ENCODE data around the gene FGA.

Gene FGA

DNA sequence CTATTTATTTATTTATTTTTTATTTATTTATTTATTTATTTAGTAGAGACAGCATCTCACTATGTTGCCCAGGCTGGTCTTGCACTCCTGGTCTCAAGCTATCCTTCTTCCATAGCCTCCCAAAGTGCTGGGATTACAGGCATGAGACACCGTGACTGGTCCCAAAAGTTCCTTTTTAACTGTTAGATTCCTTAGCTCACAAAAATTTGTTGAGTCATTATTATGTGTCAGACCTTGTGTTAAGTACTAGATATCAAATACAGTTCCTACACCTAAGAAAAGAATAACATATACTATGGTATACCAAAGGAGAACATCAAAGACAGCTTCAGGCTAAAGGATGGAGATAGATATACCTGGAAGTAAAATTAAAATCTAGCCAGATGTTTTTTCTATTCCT is 11.6 kb downstream of the FGA start:
- Histone ChIP-seq H3K4me1 (ENCODE audit: low read length) (no peaks in the 10 kb centered on the region), H3K4me2 (ENCODE audit: low read length) (no peak overlapping the region), H3K9me3 (ENCODE audit: insufficient read depth, low read length) (no peaks in the 10 kb centered on the region), H3K27ac (ENCODE audit: low read length) (no peak overlapping the region), H4K20me1 (ENCODE audit: insufficient read depth, low read length) (no peaks in the 10 kb centered on the region), H3K36me3 (replicated peaks; ENCODE audit: low read depth, low read length) (no peaks in the 10 kb centered on the region), H3K27me3 (ENCODE audit: low read depth, low read length) (no peaks in the 10 kb centered on the region), H2AFZ (ENCODE audit: low read depth, low read length) (no peak overlapping the region), H3K79me2 (ENCODE audit: low read length) (no peaks in the 10 kb centered on the region), H3K4me3 (ENCODE audit: low read length) (no peak overlapping the region), H3K9ac (ENCODE audit: low read length) (no peak overlapping the region)
- TF ChIP-seq, protein P1, sequence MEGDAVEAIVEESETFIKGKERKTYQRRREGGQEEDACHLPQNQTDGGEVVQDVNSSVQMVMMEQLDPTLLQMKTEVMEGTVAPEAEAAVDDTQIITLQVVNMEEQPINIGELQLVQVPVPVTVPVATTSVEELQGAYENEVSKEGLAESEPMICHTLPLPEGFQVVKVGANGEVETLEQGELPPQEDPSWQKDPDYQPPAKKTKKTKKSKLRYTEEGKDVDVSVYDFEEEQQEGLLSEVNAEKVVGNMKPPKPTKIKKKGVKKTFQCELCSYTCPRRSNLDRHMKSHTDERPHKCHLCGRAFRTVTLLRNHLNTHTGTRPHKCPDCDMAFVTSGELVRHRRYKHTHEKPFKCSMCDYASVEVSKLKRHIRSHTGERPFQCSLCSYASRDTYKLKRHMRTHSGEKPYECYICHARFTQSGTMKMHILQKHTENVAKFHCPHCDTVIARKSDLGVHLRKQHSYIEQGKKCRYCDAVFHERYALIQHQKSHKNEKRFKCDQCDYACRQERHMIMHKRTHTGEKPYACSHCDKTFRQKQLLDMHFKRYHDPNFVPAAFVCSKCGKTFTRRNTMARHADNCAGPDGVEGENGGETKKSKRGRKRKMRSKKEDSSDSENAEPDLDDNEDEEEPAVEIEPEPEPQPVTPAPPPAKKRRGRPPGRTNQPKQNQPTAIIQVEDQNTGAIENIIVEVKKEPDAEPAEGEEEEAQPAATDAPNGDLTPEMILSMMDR (IDR thresholded peaks at IDR 0.05; ENCODE audit: low read depth, low read length): no peak
- TF ChIP-seq EZH2phosphoT487 (IDR thresholded peaks at IDR 0.05; ENCODE audit: low read depth): no peak

DNA sequence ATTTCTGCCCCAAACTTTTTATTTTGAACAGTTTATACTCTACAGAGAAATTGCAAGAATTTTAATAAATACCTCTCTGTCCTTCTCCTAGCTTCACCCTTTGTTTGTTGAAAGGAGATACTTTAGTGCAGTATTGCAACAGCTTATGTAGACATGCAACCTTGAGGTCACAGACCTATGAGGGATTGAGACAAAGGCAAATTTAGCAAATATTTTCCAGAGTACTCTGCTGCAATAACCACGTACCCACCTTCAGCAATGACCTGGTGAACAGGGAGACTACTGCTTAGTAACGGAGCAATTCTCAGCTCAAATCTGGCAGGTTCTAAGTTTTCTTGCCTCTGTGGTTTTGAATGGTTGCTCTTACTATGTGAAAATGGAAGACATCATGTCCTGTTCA is 13.2 kb downstream of the FGA start:
- Histone ChIP-seq H3K4me2 (ENCODE audit: low read length) (no peak overlapping the region), H3K4me1 (ENCODE audit: low read length) (peaks cover 7% of the 10 kb centered on the region), H3K27me3 (ENCODE audit: low read depth, low read length) (0 out of 2 replicates have a peak, but pooled peaks cover 7% of the 10 kb centered on the region), H2AFZ (ENCODE audit: low read depth, low read length) (no peak overlapping the region), H3K9me3 (ENCODE audit: insufficient read depth, low read length) (no peaks in the 10 kb centered on the region), H3K79me2 (ENCODE audit: low read length) (no peaks in the 10 kb centered on the region), H3K9ac (ENCODE audit: low read length) (no peak overlapping the region), H3K4me3 (ENCODE audit: low read length) (no peak overlapping the region), H3K27ac (ENCODE audit: low read length) (no peak overlapping the region), H4K20me1 (ENCODE audit: insufficient read depth, low read length) (no peaks in the 10 kb centered on the region), H3K36me3 (replicated peaks; ENCODE audit: low read depth, low read length) (no peaks in the 10 kb centered on the region)
- TF ChIP-seq, protein P1 (IDR thresholded peaks at IDR 0.05; ENCODE audit: low read depth, low read length): no peak
- TF ChIP-seq EZH2phosphoT487 (IDR thresholded peaks at IDR 0.05; ENCODE audit: low read depth): no peak

DNA sequence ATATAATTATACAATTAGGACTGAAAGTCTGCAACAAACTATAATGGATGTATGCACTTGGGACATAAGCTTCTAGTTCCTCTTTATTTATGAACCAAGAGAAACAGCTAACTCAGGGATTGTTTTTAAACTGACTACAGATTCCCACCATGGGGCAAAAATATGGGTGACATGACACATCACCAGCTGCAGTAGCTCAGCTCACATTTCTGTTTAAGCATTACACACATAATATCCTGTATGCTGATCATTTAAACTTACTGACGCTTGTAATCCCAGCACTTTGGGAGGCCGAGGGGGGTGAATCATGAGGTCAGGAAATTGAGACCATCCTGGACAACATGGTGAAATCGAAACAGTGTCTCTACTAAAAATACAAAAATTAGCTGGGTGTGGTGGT is 16.2 kb downstream of the FGA start:
- Histone ChIP-seq H3K79me2 (ENCODE audit: low read length) (no peaks in the 10 kb centered on the region), H4K20me1 (ENCODE audit: insufficient read depth, low read length) (no peaks in the 10 kb centered on the region), H3K4me1 (ENCODE audit: low read length) (peaks cover 7% of the 10 kb centered on the region), H3K36me3 (replicated peaks; ENCODE audit: low read depth, low read length) (no peaks in the 10 kb centered on the region), H3K4me3 (ENCODE audit: low read length) (no peak overlapping the region), H3K4me2 (ENCODE audit: low read length) (no peak overlapping the region), H3K9ac (ENCODE audit: low read length) (no peak overlapping the region), H3K27me3 (ENCODE audit: low read depth, low read length) (0 out of 2 replicates have a peak, but pooled peaks cover 7% of the 10 kb centered on the region), H3K9me3 (ENCODE audit: insufficient read depth, low read length) (no peaks in the 10 kb centered on the region), H2AFZ (ENCODE audit: low read depth, low read length) (no peak overlapping the region), H3K27ac (ENCODE audit: low read length) (no peak overlapping the region)
- TF ChIP-seq, protein P1 (IDR thresholded peaks at IDR 0.05; ENCODE audit: low read depth, low read length): no peak
- no peak for TF ChIP-seq EZH2phosphoT487 (IDR thresholded peaks at IDR 0.05; ENCODE audit: low read depth)

DNA sequence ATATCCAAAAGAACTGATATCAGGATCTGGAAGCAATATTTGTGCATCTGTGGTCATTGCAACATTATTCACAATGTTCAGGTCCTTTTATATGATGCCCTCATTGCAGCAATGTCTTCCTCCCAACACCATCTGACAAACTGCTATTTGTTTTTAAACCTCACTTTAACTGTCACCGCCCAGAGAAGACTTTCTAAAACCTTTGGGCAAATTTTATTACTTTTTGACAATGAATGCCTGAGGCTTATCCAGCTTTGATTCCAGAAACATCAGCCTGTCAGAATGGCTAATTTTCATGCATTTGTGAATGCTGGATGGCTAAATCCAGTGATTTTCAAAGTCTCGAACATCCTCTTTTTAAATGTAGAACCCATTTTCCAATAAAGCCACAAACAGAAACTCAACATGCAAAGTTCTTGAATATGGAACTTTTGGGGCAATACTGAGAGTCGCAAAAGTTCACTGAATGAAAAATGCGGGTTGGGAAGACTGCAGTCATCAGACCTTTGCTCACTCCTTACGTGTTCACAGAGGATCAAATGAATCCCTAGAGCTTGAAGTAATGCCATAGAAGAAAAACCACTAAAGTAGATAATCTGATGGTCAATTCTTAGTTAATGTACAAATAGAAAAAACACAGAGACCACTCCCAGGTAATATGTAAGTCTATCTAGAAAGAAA is 17.2 kb downstream of the FGA start:
- no peaks in the 10 kb centered on the region for H3K36me3 ChIP-seq (replicated peaks; ENCODE audit: low read depth, low read length)
- H3K4me2 ChIP-seq (ENCODE audit: low read length): no peak overlapping the region
- H3K4me3 ChIP-seq (ENCODE audit: low read length): no peak overlapping the region
- H3K9me3 ChIP-seq (ENCODE audit: insufficient read depth, low read length): no peaks in the 10 kb centered on the region
- H3K4me1 ChIP-seq (ENCODE audit: low read length): peaks cover 7% of the 10 kb centered on the region
- H4K20me1 ChIP-seq (ENCODE audit: insufficient read depth, low read length): no peaks in the 10 kb centered on the region
- H3K27me3 ChIP-seq (ENCODE audit: low read depth, low read length): 0 out of 2 replicates have a peak, but pooled peaks cover 7% of the 10 kb centered on the region
- no peak overlapping the region for H3K27ac ChIP-seq (ENCODE audit: low read length)
- no peaks in the 10 kb centered on the region for H3K79me2 ChIP-seq (ENCODE audit: low read length)
- H2AFZ ChIP-seq (ENCODE audit: low read depth, low read length): peak overlapping the region; percentile 24; the same call in 1 of the 2 replicates
- TF ChIP-seq EZH2phosphoT487 (IDR thresholded peaks at IDR 0.05; ENCODE audit: low read depth): no peak
- TF ChIP-seq, protein P1 (IDR thresholded peaks at IDR 0.05; ENCODE audit: low read depth, low read length): no peak
- H3K9ac ChIP-seq (ENCODE audit: low read length): no peak overlapping the region
